Measurements from ENCODE around the gene CLINT1.

DNA sequence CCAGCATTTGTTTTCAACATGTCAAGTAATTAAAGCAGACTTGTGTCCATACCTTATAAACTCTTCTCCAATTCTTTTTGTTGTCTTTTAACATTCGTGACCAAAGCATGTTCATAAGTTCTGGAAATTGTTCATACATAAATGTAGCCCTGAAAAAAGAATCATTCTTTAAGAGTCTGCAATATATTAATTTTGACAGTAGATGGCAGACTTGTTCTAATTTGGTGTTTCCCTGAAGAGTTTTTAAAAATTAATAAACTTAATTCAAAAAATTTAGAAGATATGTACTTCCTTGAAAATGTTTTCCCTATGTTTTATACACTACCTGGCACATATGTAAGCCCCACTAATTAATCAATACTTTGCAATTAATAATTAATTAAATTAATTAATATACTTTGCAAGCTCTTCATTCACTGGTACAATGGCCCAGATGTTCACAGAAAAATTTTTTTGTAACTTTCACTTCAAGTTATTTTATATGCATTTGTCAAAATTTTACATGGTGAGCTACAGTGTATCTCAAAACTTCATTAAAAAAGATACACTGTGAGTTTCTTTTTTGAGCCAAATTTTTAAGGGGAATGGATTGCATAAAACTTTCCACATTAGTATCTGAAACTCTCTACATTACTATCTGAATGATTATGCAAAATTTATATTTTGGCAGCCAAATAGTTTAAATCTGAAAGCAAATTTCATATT is 42.1 kb downstream of the CLINT1 start:
- no peak for TF ChIP-seq POLR2A (IDR thresholded peaks at IDR 0.05)
- TF ChIP-seq, protein P1, sequence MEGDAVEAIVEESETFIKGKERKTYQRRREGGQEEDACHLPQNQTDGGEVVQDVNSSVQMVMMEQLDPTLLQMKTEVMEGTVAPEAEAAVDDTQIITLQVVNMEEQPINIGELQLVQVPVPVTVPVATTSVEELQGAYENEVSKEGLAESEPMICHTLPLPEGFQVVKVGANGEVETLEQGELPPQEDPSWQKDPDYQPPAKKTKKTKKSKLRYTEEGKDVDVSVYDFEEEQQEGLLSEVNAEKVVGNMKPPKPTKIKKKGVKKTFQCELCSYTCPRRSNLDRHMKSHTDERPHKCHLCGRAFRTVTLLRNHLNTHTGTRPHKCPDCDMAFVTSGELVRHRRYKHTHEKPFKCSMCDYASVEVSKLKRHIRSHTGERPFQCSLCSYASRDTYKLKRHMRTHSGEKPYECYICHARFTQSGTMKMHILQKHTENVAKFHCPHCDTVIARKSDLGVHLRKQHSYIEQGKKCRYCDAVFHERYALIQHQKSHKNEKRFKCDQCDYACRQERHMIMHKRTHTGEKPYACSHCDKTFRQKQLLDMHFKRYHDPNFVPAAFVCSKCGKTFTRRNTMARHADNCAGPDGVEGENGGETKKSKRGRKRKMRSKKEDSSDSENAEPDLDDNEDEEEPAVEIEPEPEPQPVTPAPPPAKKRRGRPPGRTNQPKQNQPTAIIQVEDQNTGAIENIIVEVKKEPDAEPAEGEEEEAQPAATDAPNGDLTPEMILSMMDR (IDR thresholded peaks at IDR 0.05): peak; percentile 11 to 67 (median 45)
